ENCODE measurements around the gene ZNF304. TPM values are rescaled to one million over a fixed set of nuclear protein-coding genes. Genes with fewer than 3 reads are reported as not detected.

ZNF304 gene
- total and polyA plus RNA-seq, 9 of the 15 experiments (the other 6 are each of a cell fraction or from before 2014, with no cell fraction given) = 0.82 to 5.5 (median 3.6) TPM

DNA sequence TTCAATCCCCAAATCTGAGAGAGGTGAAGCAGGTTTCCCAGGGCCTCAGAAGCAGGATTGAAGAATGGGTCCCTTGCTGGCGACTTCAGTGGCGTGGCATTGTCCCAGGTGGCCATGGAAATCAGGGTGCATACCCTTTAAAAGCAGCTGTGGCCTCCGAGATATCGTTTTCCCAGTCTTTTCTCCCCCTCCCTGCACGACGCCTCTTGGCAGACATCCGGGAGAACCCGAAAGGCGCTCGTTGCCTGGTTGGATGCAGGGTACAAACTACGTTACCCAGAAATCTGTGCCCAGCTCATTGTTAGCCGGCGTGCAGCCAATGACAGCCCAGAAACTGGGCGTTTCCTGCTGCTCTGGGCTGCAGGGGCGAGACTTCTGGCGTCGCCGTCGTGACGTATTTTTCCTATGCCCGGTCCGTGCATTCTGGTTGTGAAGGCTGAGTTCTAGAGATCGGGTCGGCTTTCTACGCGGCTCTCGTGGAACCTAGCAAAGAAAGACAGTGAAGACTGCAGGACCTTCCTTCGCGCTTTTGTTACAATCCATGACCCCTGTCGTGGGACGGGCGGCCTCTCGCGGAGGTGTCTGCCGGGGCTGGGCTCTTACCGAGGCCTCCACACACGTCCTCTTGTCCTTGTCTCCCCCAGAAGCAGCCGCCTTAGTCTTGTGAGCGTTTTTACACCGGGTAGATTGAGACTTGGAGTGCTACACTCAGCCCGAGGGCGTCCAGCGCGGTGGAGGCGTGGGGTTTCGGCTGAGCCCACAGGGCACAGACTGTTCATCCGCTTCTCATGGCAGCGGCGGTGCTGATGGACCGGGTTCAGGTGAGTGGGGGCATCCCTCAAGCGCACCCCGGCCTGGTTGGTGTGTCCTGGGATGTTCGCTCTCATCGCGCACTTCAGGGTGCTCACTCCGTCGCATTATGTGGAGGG lies at the start of gene ZNF304 (continued):
- TF ChIP-seq, protein P1, sequence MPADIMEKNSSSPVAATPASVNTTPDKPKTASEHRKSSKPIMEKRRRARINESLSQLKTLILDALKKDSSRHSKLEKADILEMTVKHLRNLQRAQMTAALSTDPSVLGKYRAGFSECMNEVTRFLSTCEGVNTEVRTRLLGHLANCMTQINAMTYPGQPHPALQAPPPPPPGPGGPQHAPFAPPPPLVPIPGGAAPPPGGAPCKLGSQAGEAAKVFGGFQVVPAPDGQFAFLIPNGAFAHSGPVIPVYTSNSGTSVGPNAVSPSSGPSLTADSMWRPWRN (IDR thresholded peaks at IDR 0.05; ENCODE audit: low read depth) = no peak
- TF ChIP-seq ZNF12 (CRISPR knock-in tag; IDR thresholded peaks at IDR 0.05) = 0 out of 2 replicates have a peak, but pooled peaks have one; percentile 27
- no peak for TF ChIP-seq TSC22D4 (tag; IDR thresholded peaks at IDR 0.05)
- TF ChIP-seq WHSC1 (IDR thresholded peaks at IDR 0.05; ENCODE audit: low read length) = no peak
- TF ChIP-seq EGR1 (conservative IDR thresholded peaks at IDR 0.05) = no peak
- TF ChIP-seq SMAD4 (CRISPR knock-in tag; conservative IDR thresholded peaks at IDR 0.05) = no peak
- TF ChIP-seq HIVEP1 (CRISPR knock-in tag; IDR thresholded peaks at IDR 0.05) = no peak
- TF ChIP-seq FOXK1 (CRISPR knock-in tag; IDR thresholded peaks at IDR 0.05; ENCODE audit: borderline replicate concordance) = no peak
- no peak for TF ChIP-seq NCOA1 (IDR thresholded peaks at IDR 0.05; ENCODE audit: low read depth)
- TF ChIP-seq ZBTB49 (CRISPR knock-in tag; IDR thresholded peaks at IDR 0.05; ENCODE audit: borderline replicate concordance) = no peak
- no peak for TF ChIP-seq ZC3H11A (IDR thresholded peaks at IDR 0.05; ENCODE audit: low read depth, low read length)
- peak in 1 of 2 experiments; percentile 76; a peak in 1 of 4 replicates for TF ChIP-seq SRF (CRISPR knock-in tag; IDR thresholded peaks at IDR 0.05)
- TF ChIP-seq FUS (optimal IDR thresholded peaks at IDR 0.05; ENCODE audit: low read depth, low read length) = no peak
- TF ChIP-seq, protein P2, sequence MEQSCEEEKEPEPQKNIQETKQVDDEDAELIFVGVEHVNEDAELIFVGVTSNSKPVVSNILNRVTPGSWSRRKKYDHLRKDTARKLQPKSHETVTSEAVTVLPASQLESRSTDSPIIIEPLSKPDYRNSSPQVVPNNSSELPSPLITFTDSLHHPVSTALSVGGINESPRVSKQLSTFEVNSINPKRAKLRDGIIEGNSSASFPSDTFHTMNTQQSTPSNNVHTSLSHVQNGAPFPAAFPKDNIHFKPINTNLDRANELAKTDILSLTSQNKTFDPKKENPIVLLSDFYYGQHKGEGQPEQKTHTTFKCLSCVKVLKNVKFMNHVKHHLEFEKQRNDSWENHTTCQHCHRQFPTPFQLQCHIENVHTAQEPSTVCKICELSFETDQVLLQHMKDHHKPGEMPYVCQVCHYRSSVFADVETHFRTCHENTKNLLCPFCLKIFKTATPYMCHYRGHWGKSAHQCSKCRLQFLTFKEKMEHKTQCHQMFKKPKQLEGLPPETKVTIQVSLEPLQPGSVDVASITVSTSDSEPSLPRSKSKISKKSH (CRISPR knock-in tag; IDR thresholded peaks at IDR 0.05) = no peak
- TF ChIP-seq PHB2 (IDR thresholded peaks at IDR 0.05; ENCODE audit: low read depth) = no peak
- TF ChIP-seq SNIP1 (IDR thresholded peaks at IDR 0.05; ENCODE audit: low read depth) = no peak
- TF ChIP-seq XRCC4 (IDR thresholded peaks at IDR 0.05; ENCODE audit: extremely low read depth, insufficient read depth, insufficient read length) = no peak
- TF ChIP-seq SMARCB1 (IDR thresholded peaks at IDR 0.05; ENCODE audit: insufficient read length, low read depth) = no peak
- no peak for TF ChIP-seq SREBF2 (CRISPR knock-in tag; IDR thresholded peaks at IDR 0.05)
- peak; percentile 23; the same call in 1 of the 2 replicates for TF ChIP-seq BHLHE40 (IDR thresholded peaks at IDR 0.05; ENCODE audit: low read length)
- TF ChIP-seq SMARCE1 (IDR thresholded peaks at IDR 0.05) = no peak
- TF ChIP-seq HDAC3 (IDR thresholded peaks at IDR 0.05; ENCODE audit: borderline replicate concordance, partially characterized antibody) = no peak
- TF ChIP-seq THRA (IDR thresholded peaks at IDR 0.05) = no peak
